Lung microvascular endothelial cell (primary cell): ENCODE results near the gene TSFM. TPM values are rescaled to one million over a fixed set of nuclear protein-coding genes. Genes with fewer than 3 reads are reported as not detected.
A peak's percentile ranks its signal among the peaks of the same experiment; 100 is the strongest.

Experiments
- DNase-seq, 2 donors: peaks; one replicate each; pipeline versions ENCODE4 v3.0.0 to v3.0.0-alpha.2; 2010; ENCODE audit warnings: low read depth in 2 of 2
- total RNA-seq: library from RNA; depleted of rRNA; stranded (reverse); fragments of >200 nt; gene quantifications from 2 replicates; pipeline ENCODE4 v1.2.1, GENCODE V29; 2014

Gene TSFM
- total RNA-seq, 1 donor from 2014 or later = 15.5 TPM

DNA sequence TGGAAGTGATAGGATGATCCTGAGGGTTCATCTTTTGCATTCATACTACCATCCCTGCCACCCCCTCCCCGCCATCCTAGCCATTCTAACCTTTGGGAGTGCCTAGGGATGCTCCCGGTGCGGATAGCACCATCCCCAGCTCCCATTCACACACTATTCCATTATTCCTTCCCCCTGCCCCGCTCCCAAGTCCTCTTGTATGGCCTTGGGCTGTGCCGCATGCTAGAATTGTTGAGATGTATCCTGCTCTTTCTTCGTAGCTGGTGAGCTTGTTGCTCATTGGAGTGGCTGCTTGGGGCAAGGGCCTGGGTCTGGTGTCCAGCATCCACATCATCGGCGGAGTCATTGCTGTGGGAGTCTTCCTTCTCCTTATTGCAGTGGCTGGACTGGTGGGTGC is 37.1 kb upstream of the TSFM start:
- DNase-seq = no peak

DNA sequence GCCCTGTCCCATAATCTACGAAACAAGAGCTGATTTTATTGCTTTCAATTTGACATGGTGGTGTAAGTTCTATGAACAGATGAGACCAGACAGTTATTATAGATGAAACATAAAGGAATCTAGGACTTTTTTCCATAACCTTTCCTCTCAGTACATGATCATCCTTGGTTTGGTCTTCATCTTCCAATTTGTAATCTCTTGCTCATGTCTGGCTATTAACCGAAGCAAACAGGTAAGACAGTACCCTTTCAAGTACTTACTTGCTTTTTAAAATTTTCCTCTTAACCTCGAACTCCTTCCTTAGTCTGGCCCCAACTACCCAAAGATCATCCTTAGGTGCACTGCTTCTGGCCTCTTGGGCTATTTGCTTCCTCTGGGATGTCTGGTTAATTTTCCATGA is 36.6 kb upstream of the TSFM start:
- DNase-seq = no peak

DNA sequence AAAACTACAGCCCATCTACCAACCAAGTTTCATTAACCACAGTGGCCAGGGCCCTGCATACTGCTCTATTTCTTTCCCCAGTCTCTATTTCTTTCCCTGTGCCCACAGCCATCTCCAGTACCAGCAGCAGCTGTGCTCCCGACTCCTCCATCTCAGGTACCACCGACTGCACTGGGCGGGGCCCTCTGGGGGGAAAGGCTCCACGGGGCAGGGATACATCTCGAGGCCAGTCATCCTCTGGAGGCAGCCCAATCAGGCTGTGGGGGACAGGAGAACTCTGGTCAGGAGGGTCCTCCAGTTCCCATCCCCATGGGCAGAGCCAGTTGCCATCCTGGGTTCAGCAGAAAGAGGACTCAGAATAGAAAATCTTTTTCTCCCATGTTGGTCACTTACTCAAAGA is 33.5 kb upstream of the TSFM start:
- DNase-seq = no peak

DNA sequence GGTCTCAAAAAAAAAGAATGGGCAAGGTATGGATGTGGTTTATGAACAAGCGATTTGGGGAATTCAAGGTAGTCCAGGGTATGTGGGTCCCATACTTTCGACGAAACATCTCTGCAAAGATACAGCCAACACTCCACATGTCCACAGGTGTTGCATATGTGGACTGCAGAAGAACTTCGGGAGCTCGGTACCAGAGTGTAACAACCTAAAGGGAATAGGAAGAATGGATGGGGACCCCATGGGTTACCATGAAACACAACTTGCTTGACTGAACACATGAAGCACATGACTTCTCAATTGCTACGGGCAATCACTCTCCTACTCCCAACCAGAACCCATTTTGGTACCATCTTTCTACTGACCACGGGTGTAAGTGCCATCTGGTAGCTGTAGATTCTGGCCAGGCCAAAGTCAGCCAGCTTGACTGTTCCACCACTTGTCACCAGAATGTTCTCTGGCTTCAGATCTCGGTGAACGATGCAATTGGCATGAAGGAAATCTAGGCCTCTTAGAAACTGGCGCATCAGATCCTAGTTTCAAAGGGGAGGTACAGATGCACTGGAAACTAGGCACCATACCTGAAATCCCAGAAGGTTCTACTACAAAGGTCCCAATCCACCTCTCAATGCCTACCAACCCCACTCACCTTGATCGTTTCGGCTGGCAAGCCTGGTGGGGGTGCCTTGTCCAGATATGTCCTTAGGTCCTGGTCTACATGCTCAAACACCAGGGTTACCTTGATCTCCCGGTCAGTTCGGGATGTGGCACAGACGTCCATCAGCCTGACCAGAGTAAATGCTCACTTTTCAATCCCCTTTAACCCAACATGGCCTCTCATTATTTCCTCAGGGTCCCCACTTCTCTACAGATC is 31.8 kb upstream of the TSFM start:
- DNase-seq = no peak

DNA sequence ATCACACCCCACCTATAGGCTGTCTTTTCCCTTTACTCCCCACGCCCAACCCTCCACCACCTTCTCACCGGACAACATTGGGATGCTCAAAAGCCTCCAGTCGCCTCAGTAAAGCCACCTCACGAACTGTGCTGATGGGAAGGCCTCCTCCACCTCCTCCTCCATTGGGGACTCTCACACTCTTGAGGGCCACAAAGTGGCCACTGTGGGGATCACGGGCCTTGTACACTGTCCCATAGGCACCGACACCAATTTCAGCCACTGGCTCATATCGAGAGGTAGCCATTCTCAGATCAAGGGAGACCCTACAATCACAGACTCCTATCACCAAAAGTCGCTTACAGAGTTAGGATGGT is 31.2 kb upstream of the TSFM start:
- no peak for DNase-seq

DNA sequence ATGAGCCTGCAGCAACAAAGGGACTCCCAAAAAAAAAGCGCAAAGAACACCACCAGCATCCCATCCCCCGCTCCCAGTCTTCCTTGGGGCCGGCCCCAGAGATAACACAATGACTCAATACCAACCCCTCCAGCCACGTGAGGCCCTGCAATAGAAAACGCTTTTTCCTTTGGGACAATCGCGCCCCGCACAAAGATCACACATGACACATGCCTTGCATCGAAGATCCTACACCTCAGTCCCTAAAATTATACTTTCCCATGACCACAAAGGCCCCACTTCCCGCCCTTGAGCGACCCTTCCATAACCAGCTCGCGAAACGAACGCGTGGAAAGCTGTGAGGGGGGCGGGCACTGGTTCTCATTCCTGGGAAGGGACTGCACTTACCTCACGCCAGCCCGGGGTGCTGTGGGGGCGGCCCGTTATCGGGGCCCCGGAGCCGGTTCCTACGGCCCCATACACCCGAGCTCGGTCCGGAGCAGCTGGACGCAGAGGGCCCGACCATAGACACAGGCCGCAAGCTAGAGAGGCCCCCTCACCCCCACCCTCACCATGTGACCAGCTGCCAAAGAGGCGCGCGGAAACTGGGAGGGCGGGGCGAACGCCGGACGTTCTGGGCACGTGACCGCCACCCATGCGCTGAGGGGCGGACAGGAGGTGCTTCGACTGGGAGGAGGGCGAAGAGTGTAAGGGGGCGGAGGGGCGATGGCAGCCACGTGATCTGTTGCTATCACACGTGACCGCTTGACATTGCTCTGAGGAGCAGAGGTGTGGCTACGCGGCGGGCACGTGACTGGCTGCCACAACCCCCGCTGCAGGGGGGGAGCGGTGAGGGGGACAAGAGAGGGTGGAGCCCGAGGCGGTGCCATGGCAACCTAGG is 30.6 kb upstream of the TSFM start, which contains the start of gene CDK4:
TSS of gene CDK4 (minus strand) at position 523 of the 880 bp plus-strand sequence. CDS start 593 bp downstream, outside the sequence.
- peak; percentile 100 for DNase-seq

DNA sequence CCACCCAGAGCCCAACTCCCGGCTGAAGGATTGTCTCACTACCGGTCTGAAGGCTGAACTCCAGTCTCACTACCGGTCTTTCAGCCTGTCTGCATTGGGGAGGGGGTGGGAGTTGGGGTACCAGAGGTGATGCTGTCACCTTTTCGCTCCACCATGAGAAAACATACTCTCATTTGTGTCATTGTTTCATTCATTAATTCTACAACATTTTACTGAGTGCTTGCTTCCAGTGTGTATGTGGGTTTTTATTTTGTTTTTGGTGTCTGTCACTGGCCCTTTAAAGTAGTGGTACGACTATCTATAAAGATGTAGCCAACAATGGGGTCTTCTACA is 30.0 kb upstream of the TSFM start:
- DNase-seq = no peak

DNA sequence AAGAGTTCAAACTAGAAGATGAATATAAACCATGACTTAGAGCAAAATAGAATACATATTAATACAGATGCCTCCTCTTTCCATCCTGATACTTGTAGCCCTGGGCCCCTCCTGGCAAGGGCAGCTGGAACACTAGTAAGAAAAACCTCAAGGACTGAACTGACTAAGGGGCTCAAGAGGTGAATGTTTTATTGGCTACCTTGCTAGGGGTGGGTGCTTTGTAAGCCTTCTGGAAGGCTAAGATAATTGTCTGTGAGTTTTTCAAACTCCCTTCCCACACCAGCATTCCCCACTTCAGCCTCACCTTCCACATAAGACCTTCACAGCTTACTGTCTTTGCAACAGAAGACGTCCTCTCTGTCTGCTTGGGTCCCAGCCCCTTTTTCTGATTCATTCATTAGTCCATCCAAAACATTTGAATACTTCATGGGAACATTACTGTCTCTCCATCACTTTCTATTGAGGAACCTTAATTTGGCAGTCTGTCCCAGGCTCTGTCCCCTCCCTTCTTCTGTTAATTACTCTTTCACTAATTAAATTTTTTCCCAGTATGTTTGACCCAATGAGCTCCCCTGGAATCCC is 28.7 kb upstream of the TSFM start:
- no peak for DNase-seq

DNA sequence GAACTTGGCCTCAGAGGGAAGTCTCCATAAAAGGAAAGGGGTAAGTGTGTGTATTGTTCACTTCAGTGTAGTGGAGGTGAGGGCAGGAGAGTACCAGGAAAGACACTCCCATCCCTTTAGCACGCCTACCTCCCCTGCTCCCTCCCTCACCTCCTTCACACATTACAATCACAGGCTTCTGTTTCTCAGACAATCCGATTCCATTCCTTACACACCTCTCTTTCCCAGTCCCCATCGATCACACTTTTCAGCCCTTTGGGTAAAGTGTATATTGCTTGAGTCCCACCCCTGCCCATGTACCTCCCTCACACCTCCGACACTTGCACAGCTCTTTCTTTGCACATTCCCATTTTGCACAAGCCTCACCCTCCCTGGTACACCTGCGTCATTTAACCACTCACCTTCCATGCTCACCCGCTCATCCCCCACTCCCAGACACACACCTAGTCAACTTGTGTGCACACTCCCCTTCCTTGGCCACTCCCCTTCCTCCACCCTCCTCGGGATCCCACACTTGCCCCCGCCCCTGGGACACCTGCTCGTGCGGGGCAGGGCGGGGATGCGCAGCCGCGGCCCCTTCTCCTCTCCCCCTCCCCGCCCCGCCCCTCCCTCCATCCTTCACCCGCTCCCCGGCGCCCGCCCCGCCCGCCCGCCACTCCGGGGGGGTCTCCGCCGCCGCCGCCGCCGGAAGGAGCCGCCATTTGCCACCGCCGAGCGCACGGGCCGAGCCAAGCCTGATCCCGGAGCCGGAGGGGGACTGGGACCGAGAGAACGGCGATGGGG is 28.0 kb upstream of the TSFM start, which contains the start of gene MARCHF9:
TSS of gene MARCHF9 (plus strand) at position 693 of the 783 bp plus-strand sequence. CDS start 426 bp downstream, outside the sequence.
- no peak for DNase-seq

DNA sequence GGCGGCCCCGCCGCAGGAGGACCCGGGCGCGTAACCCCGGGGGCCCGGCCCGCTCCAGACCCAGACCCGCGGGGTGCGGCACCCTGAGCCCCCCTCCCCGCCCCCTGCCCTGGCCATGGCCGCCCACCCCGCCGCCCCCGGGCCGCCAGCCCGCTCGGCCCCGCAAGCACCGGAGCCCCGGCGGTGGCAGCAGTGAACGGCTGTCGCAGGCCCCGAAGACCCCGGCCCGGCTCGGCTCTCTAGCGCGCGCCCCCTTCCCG is 27.5 kb upstream of the TSFM start:
- DNase-seq = no peak

DNA sequence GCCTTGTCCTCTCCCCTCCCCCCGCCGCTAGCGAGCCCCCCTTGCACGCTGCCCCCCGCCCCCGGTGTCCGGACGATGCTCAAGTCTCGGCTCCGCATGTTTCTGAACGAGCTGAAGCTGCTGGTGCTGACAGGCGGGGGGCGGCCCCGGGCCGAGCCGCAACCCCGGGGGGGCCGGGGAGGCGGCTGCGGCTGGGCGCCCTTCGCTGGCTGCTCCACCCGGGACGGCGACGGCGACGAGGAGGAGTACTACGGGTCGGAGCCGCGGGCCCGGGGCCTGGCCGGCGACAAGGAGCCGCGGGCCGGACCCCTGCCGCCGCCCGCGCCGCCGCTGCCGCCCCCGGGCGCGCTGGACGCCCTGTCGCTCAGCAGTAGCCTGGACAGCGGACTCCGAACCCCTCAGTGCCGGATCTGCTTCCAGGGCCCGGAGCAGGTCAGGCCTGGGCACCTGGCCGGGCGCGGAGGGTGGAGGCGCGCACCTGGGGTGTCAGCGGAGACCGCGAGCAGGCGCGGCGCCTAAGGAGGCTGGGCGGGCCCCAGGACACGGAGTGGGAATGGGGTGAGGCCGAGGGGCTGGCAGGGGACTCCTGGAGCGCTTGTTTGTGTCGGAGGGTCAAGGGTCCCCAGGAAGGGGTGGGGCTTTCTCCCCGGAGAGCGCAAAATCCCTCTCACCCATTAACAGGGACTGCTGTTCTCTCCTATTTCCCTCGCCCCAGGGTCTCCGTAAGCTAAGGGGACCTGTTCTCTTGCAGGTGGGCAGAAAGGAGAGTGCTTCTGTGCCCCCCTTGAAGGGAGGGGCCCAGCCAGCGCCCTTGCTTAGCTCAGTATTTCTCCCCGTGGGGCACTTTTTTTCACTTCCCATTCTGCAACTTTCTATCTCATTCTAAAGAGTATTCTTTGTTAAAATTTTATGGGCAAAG is 26.9 kb upstream of the TSFM start:
- no peak for DNase-seq

DNA sequence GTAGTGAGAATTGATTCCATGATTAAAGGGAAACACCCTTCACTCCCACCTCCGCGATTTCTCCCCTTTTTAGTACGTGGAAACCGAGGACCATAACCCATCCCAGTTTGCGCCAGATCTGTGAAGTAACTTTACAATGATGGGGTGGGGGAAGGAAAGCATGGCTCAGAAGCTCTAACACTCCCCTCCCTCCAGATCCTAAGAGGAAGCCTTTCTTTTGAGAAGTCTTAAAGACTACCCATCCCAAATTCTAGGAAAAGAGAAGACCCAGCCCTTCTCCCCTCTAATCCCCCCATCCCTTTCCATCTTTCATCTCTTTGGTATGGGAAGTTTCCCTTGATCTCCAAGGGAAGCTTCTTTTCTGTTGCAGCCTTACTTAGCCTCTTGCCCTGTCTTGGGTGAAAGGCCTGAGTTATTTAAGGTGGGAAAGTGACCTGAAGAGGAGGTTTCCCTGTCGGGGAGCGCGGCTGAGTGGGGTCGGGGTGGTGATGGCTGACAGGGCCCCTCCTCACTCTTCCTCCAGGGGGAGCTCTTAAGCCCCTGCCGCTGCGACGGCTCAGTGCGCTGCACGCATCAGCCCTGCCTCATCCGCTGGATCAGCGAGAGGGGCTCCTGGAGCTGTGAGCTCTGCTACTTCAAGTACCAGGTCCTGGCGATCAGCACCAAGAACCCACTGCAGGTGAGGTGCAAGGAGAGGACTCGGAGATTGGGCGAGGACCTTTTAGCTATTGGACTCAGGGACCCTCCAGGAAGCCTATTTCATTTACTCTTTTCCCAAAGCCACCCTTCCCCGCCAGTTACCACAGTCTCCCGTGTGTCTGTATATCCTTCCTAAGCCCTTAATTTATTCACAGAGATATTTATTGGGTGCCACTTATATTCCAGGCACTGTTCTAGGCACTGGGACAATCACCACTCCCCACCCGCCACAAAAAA is 25.9 kb upstream of the TSFM start:
- peak; percentile 30 to 64 for DNase-seq

DNA sequence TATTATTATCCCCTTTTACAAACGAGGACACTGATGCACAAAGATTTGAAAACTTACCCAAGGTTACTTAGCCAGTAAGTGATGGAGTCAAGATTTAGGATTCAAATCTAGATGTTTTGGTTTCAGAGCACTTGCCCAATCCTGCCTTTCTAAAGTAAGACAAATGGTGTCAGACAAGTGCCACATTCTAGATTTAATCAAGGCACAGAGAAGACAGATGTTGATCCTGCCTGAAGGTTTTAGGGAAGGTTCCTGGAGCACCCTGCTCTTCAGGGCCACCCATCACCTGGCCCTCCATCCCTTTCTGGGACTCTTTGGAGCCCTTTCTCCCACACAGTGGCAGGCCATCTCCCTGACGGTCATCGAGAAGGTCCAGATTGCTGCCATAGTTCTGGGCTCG is 24.8 kb upstream of the TSFM start:
- DNase-seq = no peak

DNA sequence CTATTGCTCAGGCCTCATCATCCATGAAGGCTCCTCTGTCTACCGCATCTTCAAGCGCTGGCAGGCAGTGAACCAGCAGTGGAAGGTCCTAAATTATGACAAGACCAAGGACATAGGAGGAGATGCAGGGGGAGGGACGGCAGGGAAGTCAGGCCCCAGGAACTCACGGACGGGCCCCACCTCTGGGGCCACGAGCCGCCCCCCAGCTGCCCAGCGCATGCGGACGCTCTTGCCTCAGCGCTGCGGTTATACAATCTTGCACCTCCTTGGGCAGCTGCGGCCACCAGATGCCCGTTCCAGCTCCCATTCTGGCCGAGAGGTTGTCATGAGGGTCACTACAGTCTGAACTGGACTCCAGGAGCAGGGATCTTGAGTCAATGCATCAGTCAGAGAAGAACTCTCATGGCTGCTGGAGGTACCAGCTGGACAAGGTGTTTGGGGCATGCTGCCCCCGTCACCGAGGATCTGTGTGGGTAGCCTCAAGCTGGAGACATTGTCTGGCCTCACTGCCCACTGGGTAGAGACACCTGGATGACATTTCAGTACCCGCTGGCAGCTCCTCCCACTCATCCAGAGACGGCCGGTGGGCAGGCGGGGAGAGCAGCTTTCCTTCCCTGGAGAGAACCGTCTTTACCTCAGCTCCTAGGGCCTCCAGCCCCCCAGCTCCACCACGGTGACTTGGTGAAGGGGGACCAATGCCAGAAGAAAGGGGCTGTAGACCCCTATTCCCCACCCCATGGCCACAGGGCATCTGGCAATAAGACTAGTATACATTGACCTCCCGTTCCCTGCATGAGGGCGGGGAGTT is 23.8 kb upstream of the TSFM start:
- no peak for DNase-seq

DNA sequence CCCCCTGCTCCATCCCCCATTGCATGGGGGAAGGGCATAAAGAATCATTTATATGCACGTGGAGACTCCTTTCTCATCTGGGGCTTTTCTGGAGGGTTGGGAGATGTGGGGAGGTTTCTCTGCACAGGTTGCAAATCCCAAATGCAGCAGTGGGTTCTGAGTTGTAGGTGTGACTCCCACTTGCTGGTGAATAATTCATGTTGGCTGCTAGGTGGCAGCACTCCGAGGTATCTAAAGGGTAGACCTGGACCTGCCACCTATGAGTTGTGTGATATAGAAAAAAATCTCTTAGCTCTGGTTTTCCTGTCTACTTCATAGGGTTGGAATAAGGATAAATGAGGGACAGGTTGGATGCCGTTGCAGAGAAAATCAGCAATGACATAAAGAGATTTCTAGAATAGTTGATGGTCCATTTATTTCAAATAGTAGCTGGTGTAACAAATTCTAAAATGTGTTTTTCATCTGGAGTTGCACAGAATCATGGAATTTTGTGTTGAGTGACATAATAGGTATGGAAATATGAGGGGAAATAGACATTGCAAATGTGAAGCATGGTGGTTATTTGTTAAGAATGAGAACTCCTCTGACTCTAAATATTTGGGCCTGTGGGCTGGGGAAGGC is 23.1 kb upstream of the TSFM start:
- DNase-seq = peak; percentile 44 to 58

DNA sequence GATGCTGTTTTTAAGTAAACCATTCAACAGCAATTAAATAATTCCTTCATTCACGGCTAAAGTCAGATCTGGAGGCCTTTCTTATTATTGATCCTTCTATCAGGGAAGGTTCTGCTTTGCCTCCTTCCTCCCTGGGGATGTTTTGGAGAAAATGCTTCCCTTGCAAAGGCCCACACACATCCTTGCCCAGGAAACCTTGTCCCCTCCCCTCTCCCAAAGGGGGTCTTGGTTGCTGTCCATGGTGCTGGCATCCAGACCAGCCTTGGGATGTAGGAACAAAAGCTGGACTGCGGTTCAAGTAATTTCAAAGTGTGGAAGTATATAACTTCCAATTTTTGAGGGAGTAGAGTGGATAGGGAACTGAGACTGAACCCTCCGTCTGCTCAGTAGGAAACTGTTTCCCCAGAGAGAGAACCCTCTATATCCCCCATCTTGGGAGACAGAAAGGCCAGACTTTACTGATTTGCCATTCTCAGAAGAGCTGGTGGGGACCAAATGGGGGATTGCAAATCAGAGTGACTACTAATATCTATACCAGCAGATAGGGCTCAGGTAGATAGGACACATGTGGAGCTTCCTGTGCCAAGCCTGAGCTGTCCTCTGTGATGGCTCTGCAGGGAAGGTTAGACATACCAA is 22.1 kb upstream of the TSFM start:
- no peak for DNase-seq

DNA sequence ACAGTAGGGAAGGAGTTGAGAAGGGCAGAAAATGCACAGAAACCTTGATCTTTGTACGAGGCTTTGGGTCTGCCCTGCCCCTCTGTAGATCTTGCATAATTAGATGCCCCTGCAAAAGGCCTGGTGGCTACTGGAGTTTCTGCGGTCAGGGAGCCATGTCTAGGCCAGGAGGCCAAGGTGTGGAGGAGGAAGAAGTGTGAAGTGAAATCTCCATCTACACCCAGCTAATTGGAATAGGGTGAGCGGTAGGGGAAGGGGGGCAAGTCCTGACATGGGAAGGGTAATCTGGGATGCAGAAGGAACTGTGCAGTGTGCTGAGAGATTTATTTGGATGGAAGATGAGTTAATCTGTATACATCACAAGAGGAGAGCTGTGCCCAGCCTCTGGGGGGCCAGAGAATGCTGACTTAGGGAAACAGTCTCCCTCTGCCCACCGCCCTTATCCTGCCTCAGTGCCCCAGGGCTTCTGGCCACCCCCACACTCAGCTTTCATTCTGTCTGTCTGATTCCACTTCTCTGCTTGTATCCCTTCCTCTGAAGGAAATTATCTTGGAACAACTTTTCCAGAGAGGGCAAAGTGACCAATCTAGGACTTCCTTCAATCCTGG is 21.1 kb upstream of the TSFM start:
- DNase-seq = no peak
